HG03039 (cell line): Measurements from ENCODE around the gene PTX4.

Experiments used
- ATAC-seq: cut with Tn5 transposase; IDR thresholded peaks from one replicate; pipeline ENCODE4 v1.9.1; 2021; ENCODE audit warnings: mild to moderate bottlenecking, moderate library complexity; ENCODE audit not compliant: unreplicated experiment

Gene PTX4

DNA sequence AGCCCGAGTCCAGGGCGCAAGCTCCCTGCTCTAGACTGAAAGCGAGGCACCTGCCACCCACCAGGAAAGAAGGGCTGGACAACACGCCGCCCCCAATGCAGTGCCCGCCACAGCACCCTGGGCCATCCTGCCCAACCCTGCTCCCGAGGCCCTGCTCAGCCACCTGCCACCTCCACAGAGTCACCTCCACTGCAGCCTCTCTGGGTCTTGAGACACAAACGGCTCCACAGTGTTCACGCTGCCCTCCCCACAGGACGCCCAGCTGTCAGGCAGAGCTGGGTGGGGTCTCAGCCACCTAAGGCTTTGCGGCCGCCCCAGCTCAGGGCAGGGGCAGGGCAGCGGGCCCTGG, 23.2 kb downstream of the PTX4 start:
- no peak for ATAC-seq

DNA sequence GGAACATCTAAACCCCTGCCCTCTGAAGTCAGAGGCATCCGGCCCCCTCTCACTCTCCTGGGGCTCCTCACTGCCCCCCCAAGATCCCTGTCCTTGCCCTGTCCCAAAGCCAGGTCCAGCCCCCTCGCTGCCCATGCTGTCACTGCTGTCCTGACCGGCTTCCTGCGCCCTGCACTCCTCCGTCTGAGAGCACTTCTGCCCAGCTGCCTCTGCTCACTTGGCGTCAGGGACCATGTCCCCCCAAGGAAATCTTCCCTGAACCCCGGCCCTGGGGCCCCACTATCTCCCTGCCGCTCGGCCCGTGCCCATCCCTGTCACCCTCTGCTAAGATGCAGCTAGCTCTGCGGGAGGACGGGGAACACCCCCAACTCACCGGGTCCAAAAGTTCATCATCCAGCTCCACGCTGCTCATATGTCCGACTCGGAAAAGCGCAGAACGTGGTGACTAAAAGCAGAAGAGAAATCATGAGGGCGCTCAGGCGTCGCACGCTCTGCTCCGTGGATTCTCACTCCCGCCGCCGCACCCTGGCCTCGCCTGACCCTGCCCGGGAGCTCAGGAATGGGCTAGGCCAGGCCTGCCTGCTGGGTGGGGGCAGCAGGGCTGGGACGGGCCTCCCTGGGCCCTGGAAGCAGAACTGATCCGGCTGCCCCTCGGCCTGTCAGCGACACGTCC, 23.7 kb downstream of the PTX4 start:
- no peak for ATAC-seq

DNA sequence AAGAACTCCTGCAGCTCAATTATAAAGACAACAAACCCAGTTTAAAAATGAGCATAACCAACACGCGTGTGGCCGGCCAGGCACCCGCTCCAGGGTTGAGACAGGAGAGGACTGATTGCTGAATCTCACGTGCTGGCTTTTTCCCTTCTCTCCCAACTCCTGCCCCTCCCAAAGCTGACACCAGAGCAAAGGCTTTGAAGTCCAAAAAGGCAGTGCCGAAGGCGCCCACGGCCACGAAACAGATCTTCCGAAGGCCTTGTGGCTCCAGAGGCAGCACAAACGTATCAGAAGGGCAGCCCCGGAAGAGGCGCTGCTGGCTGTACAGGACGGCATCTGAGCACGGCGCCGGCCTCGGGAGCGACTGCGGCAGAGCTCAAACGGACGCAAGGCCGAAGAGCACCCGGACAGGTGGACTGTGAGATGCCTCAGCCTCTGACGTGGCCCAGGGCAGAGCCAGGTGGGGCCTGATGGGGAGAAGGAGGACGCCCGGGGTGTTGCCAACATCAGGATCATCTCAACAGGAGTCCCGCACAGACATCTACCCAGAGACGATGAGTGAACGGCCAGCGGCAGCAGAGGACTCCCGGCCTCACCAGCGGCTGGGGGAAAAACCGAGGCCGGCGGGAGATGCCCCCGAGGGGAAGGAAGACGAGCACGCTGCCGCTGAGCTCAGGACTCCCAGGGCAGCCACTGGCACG, 24.4 kb downstream of the PTX4 start:
- no peak for ATAC-seq

DNA sequence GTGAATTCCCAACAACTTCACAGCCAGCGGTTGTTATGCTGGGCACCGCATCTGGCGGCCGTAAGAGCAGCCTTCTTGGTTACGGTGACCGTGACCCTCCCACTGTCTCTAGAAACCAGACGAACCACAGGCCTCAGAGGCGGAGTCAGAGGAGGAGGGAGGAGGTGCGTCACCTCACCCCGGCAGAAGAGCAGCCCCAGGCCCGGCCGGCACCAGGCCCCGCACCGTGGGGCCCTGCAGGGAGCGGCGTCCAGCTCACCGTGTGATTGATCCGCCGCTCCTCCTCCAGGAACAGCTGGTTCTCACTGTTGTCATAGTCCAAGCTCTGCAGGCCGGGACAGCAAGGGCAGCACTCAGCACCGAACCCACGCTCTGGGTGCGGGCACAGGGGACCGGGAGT, 27.6 kb downstream of the PTX4 start:
- no peak for ATAC-seq

DNA sequence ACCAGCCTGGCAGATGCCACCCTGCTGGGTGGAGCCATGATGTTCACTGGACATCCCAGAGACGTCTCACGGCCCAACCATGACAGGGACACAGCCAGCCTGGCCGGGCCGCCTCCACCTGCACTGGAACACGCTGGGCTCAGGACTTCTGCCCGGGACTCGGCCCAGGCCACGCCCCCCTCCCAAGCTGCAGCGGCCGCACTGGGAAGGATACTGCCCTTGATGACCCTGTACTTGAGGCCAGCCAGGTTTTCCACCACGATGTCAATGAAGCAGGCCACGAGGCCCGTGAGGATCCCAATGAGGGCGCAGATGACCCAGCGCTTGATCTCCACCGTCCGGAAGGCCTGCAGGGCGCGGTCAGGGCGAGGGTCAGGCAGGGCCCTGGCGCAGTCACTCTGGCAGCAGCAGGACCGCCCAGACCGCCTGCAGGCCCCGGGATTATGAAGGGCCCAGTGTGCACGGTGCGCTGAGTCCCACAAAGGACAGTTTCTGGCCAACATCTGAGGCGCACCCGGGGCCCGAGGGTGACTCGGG, 28.1 kb downstream of the PTX4 start:
- ATAC-seq: no peak

DNA sequence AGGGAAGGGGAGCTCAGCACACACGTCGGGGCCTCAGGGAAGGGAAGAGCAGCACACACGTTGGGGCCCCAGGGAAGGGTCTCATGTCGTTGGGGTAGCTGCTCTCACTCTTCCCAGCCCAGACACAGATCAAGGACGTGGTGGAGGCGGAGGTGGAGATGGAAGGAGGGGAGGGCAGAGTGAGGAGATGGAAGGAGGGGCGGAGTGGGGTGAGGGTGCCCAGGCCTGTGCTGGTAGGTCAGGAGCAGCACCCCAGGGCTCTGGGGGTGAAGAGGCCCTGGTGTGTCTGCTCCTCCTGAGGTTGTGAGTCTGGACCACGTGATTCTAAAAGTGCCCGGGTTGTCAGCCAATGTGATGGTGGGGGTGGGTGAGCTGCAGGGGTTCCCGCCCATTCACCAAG, 28.8 kb downstream of the PTX4 start:
- ATAC-seq: no peak

DNA sequence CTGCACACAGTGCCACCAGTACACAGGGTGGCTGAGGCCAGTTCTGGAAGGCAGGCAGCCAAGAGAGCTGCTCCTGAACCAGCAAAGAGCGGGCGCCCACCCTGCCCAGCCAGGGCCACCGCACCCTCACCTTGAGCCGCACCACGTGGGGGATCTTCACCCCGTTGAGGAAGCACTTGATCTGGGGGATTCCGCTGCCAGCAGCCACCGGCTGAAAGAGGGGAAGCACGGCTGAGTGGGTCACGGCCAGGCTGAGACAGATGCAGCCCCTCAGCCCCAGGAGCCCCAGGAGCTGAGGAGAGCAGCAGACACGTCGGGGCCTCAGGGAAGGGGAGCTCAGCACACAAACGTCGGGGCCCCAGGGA, 29.8 kb downstream of the PTX4 start:
- ATAC-seq: no peak

DNA sequence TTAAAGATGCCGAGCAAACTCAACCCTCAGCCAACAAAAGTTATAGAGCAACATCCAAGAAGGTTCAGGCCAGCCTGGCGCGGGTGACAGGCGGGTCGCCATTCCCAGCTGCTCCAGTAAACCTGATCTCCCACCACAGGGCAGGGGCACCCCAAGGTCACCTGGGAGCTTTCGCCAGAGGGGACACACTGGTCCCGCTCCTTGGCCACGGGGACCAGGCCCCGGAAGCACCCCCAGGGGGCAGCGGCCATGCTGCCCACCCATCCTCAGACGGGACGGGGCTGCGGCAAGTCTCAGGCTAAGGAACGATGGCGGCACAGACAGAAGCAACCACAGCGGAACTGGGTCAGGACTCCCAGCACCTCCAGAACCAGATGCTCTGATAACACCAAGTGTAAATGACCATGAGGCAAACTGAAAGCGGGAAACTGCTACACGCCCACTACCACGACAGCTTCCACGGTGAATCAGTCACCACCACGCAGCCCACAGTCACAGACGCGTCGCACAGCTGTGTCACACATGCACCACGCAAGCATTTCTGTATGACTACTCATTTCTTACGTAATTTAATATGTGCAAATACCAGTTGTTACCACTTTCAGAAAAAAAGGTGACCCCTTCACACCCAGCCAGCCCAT, 30.3 kb downstream of the PTX4 start:
- ATAC-seq: no peak

DNA sequence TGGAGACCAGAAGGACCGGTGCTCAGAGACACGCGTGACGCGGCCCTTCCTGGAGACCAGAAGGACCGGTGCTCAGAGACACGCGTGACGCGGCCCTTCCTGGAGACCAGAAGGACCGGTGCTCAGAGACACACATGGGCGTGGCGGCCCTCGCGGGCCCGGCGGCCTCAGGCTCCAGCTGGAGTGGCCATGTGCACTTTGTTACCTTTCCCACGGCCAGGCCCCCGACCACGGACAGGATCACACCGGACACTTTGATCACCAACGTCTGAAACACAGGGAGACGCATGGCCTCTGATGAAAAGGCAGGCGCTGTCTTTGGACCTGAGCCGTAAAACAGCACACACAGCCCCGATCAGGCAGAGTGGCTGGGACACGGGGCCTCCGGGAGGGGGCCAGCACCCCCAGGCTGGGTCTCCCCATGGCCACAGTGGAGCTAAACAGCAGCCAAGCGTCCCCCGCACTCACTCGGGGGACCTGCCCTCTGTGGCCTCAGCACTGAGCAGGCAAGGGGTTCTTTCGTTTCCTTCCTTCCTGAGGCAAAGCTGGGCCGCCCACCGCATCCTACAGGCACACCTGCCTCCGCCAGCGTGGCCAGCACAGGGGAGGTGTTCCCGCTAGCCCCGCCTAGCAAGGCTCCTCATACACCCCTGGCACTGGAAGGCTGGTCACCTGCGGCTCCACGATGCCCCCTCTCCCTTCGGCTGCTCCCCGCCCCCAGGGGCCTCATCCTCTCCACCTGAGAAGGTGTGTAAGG, 31.1 kb downstream of the PTX4 start:
- ATAC-seq: no peak

DNA sequence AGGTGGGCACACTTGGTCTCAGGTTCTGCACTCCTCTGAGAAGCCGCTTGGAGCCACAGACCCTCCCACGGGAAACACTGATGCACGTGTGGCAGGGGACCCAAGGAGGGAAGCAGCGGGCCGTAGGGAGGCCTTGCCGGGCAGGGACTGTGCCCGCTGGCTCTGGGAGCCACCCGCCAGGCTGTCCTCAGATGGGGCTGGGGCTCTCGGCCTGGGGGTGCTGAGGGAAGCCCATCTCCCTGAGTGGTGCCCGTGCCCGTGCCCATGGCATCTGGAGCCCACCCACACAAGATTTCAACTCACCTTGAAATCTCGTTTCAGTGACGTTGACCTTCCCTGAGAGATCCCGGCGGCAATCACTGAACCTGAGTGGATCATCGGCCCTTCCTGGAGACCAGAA, 31.8 kb downstream of the PTX4 start:
- no peak for ATAC-seq

DNA sequence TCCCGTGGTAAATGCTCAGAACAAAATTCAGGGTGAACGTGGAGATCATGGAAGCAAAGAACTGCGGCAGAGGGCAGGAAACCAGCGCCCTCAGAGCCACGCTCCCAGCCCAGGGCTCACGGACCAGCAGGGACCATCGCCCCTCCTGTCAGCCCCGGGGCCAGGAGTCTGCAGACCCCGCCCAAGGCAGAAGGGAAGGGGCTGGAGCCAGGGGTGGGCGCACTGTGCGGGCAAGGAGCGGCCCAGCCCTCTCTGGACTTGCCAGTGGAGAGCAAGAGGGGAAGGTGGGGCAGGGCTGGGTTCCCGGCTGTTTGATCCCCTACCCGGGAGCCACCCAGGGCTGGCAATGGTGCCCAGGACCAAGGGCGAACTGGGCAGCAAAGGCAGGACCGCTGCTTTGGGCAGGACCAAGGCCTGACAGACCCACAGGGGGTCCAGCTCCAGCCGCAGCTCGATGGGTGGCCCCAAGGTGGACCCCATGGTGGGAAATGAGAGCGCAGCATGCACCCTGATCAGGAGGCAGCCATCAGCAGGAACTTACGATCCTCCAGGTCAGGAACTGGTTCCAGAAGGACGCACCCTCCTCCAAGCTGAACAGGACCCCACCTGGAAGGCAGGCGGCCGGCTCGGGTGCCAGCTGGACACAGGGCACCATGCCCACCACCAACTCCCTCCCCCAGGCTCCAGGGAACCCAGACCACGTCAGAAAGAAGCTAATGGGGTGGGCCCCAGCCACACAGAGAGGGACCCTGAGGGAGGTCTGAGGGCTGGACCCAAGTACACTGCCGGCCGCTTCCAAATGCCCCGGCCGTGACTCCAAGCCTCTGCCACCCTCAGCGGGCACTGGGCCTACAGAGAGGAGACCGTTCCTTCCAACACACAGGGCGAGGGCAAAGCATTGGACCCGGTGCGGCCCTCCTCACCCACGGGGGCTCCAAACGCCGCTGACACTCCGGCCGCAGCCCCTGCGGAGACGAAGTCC, 33.3 kb downstream of the PTX4 start:
- ATAC-seq: no peak

DNA sequence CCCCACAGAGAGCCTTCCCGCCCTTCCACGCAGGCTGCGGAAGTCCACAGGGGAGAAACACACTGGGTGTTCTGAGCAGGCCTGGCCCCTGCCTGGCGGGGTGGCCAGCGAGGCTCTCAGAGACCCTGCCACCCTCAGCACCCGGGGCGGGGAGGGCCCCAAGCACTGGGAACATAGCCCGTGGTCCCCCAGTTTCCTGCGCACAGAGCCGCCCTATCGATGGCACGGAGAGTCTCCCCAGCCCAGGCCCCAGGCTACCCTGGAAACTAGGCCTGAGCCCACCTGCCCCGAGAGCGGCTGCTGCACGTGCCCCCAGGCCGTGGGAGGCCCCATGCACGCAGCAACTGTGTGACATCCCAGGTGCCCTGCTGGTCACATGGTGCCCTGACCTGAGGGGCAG, 34.2 kb downstream of the PTX4 start:
- no peak for ATAC-seq

DNA sequence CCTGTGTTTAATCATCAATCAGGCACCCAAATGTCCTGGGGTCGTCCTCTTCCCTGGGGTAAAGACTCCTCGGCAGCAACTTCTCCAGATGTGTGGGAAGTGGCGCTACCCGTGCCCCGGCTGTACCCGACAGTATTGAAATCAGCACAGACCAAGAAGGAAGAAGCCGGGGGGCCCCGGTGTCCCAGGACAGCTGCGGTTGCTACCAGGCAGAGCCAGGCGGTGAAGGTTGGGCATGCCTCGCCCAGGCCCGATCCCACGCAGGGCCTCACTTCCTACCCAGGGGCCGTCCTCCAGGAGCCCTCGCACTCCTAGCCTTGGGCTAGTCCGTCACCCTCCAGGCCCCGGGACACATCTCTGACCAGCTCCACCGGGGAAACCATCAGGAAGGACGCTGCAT, 35.4 kb downstream of the PTX4 start:
- ATAC-seq: no peak

DNA sequence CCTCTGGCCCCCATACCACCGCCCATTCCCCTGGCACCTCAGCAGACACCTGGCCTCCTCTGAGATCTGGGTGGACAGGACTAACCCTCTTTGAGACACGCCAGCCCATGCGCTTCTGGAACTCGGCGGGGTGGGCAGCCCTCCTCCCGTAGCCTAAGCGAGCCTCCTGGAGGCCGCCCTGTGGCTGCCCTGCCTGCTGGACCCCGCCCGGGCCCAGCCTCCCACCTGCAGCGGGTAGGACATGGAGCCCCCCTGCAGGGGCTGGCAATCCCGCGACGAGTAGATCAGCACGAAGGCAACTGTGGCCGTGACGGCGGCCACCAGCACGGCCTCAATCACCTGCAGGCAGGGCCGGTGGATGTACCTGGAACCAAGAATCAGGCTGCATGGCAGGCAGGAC, 36.2 kb downstream of the PTX4 start:
- ATAC-seq: no peak

DNA sequence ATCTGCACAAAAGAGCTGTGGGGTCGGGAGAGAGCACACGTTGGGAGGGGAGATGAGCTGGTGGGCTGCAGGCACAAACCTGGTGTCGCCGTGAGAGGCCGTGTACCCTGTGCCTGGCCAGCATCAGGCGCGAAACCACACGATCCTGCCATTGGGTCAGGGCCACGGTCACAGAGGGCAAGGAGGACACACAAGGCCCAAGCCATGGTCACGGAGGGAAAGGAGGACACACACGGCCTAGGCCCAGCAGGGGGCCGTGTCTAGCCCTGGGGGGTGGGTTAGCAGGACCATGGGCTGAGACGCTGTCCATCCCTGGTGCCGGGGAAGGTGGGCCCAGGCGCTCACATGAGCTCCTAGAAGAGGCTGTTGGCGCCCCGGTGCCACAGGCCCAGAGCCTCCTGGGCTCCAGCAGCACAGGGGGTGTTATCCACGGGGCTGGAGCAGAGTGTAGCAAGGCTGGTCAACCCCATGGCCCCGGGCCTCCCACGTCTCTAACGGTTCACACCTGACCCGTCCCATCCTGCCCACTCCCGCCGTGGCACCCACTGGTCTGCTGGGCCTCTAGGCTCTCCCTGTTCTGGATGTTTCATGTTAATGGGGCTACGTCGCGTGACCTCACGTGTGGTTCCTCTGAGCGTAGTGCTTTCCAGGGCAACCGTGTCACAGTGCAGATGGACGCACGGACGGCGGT, 36.9 kb downstream of the PTX4 start:
- ATAC-seq: no peak

DNA sequence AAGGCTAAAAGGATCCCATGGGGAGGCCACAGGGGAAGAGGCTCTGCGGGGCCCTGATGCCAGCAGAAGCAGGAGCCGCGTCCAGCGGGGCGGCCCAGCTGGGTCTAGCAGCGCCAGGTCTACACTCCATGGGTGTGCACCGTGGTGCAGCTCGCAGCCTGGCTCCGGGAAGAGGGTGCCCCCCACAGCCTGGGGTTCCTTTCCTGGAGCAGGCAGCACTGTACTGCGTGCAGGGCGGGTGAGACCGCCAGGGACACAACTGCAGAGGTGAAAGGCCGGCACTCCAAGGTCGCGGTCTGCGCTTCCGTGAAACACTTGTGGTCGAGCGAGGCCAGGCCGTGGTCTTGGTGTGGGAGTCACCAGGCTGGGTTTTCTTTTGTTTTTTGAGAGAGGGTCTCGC, 37.9 kb downstream of the PTX4 start:
- ATAC-seq: no peak

DNA sequence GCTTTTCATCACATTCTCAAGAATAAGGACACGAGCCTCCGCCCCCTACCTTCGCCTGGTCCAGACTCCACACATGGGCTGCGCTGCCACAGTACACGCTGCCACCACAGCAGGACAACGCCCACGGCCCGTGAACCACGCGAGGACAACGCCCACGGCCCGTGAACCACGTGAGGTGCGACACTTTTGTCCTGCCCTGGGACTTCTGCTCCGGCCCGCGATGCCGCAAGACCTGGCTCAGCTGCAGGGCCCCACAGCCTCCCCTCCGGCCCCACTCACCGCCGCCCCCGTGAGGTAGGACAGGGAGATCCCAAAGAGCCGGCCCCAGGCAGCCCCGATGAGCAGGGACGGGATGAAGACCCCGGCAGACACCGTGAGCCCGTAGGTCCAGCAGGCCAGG, 38.5 kb downstream of the PTX4 start:
- no peak for ATAC-seq

DNA sequence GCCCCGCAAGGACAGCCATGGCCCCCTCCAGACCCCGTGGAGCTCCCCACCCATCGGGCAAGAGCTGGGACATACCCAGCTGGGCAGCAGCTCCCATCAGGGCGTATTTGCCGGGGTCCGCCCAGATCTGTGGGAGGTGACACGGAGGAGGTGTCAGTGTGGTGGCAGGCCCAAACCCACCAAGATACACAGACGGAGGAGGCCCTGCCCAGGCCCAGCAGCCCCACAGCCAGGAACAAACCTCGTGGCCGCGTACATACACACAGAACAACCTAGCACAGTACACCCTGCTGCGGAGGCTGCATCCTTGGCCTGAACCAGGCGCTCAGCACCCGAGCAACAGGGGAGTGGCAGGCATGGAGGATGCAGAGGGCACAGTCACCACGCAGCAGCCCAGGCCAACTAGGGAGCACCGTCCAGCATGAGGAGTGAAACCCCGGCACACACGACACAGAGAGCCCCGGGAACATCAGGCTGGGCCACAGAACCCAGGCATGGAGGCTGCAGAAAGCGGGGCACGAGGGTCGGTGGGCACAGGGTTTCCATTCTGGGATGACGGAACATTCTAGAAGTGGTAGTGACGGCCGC, 39.4 kb downstream of the PTX4 start:
- no peak for ATAC-seq

DNA sequence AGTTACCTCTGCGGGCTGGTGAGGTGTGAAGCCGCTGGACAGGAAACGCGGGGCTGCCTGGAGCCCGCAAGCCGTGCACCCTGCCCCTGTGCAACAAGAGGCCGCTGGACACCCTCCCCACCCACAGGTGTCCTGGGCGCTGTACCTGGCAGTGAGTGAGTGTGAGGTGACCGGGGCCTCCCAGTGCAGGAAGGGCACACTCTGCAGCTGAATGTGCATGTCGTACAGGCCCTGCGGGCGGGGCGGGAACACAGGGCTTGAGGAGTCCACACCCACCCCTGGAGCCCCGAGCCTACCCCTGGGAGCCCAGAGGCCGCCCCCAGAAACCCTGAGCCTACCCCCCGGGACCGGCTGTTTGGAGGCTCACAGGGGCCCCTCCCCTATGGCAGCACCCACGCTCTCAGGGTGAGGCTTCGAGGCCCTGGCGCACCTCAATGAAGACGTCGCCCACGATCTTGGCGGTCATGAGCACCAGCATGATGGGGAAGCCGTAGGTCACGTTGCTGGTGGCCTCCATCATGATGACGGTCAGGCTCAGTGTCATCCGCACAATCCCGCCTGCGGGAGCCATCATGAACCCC, 40.1 kb downstream of the PTX4 start:
- ATAC-seq: no peak
